Measurements from ENCODE around the gene DGKB.

The DGKB gene

GRCh38 chr7:14184292-14184864 is 718.2 kb downstream of the DGKB start:
- DNase-seq: no peak

GRCh38 chr7:14179781-14180180 is 722.8 kb downstream of the DGKB start:
- no peak for DNase-seq

- DNase-seq: no peak
Observed at GRCh38 chr7:14177876-14178275, 724.7 kb downstream of the DGKB start.

GRCh38 chr7:14170872-14171271 is 731.7 kb downstream of the DGKB start:
- no peak for DNase-seq

GRCh38 chr7:14158111-14158510 is 744.4 kb downstream of the DGKB start:
- DNase-seq: no peak

DNA sequence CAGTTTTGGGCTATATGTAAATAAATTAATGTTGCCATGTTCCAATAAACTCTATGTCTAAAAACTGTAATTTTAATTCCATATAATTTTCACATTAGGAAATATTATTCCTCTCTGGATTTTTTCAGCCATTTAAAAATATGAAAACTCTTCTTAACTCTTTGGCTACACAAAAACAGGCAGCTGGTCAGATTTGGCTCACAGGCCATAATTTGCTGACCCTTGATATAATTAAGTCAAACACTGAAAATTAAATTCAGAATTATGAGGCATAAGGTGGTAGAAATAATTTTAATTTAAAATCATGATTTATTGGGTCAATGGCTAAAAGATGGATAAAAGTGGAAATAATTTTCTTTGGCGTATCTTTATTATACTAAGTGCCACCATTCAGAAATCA is 746.1 kb downstream of the DGKB start:
- DNase-seq: no peak

- no peak for DNase-seq
Observed at GRCh38 chr7:14148974-14149373, 753.6 kb downstream of the DGKB start.

- DNase-seq: no peak
Observed at GRCh38 chr7:14147532-14147931, 755.0 kb downstream of the DGKB start.

DNA sequence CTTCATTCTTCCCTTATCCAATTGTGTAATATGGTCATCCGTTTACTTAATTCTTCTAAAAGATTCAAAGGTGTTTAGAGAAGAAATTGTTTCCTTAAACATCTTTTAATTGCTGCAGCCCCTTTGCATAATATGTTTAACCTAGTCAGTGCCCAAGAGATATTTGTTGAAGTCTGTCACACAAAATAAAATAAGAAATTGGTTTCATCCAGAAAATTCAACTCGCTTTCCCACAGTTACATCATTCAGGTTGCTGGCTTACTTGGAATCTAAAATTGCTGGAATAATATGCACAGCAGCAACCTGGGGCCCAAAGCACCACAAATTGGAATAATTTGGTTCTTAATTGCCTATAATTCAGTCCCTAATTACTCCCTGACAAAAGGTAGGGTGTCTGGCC is 758.0 kb downstream of the DGKB start:
- DNase-seq: no peak

DNA sequence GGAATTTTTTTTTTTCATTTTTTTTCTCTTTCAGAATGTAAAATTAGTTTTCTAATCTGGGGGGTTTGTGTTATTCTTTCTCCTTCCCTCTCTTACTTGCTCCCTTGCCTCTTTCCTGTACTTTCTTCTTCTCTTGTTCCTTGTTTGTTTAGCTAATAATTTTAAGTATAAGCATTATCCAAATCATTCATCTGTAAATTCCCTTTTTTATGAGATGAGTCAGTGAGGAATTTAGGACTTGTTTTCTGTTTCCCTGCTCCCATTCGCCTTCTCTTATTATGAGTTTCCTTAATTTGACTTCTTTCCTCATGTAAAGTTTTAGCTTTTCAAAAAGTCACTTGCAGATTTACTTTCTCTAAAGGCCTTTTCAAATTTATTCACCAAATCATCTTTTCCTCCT is 758.4 kb downstream of the DGKB start:
- DNase-seq: no peak

- no peak for DNase-seq
Observed at GRCh38 chr7:14137676-14138075, 764.9 kb downstream of the DGKB start.

DNA sequence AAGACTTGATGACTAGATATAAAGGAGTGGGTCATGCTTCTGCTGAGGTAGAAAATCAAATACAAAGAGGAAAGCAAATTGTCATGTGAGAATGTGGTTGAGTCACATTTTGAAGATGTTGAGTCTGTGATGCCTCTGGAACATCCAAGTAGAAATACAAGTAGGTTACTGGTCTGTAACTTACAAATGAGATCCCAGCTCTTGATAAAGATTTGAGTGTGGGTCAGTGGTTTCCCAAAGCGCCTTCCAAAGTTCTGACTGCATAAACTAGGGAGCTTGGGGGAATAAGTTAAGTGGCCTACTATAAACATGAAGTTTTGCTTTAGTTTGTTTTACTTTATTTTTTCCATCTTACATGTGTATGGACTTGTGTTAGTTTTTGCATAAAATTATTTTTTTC is 768.8 kb downstream of the DGKB start:
- DNase-seq: no peak

DNA sequence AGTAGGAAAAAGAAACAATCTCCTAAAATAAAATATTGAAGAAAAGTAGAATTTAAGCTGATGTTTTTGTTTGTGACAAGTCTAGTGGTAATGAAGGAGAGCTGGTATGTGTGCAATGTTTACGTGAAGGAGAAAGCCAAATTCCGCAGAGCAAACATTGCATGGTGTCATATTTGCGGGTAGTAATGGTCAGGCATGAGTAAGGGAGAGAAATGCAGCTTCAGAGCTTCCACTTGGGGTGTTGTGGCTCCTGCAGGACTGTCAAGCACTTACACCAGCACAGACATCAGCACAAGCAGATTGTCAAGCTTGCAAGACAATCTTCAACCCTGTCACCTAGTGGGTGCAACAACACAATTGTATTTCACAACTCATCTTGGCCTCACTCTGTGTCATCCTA is 776.6 kb downstream of the DGKB start:
- DNase-seq: no peak

GRCh38 chr7:14124716-14125115 is 777.8 kb downstream of the DGKB start:
- no peak for DNase-seq

GRCh38 chr7:14123923-14124322 is 778.6 kb downstream of the DGKB start:
- DNase-seq: no peak

GRCh38 chr7:14115701-14116100 is 786.9 kb downstream of the DGKB start:
- DNase-seq: no peak

GRCh38 chr7:14104861-14105260 is 797.7 kb downstream of the DGKB start:
- DNase-seq: no peak

GRCh38 chr7:14096159-14096558 is 806.4 kb downstream of the DGKB start:
- DNase-seq: no peak

DNA sequence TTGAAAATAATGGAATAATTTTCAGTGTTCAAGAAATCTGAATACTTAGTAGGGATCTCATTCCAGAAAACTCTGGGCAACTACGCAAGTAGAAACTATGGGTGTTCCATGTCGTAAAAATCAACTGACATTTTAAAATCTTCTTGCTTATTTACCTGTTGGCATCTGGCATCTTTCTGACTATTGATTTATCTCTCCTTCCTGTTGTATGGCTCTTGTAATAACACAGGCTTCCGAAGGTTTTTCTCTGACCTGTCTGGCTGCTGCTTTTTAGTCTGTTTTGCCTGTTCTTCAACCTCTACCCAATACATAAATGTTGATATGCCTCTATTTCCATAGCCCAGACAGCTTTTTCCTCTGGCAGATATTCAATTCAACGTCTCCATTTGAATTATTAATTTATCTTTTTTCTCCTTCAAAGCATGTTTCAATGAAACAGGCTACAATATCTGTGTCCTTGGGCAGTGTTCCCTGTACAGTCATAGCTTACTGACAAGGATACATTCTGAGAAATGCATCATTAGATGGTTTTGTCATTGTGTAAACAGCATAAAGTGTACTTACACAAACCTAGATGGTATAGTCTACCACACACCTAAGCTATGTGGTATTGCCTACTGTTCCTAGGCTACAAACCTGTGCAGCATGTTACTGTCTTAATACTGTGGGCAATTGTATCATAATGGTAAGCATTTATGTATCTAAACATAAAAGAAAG is 807.2 kb downstream of the DGKB start:
- no peak for DNase-seq

Measured in CD4-positive, alpha-beta T cell treated with Interleukin-17A for 4 hours (primary cell).